Panc1 (cell line): Measurements from ENCODE around the gene TBXAS1. TPM values are rescaled to one million over a fixed set of nuclear protein-coding genes. Genes with fewer than 3 reads are reported as not detected.

Experiments used
- ATAC-seq: fragments of 200-7000 bp; cut with Tn5 transposase; 2 replicates; pipeline ENCODE4 v1.9.1; 2020; ENCODE audit warnings: mild to moderate bottlenecking, moderate library complexity
- BruUV-seq: library from RNA; stranded (reverse); fragments of 400-500 nt; replicated peaks from 2 replicates; lab custom pipeline; 2021; lab: Mats Ljungman, UMichigan
- CTCF ChIA-PET: fragments of 300-600 bp; sonication (Branson Sonifier 250); formaldehyde crosslinking; loops from one replicate; lab custom pipeline; 2022; ENCODE audit warnings: antibody characterized with exemption; lab: Charles Lee
- POLR2A ChIA-PET: fragments of 300-600 bp; sonication (Branson Sonifier 250); formaldehyde crosslinking; loops from one replicate; lab custom pipeline; 2022; ENCODE audit warnings: antibody characterized with exemption; lab: Charles Lee
- DNase-seq: peaks from one replicate; pipeline ENCODE4 v3.0.0-alpha.2; 2010; ENCODE audit warnings: low read depth, low spot score
- H3K27ac ChIP-seq: 2 replicates; pipeline ENCODE4 v1.5.1; 2011; ENCODE audit warnings: mild to moderate bottlenecking, low read length, inconsistent platforms
- H3K27me3 ChIP-seq: fragments of 200-500 bp; sonication (Bioruptor generic); 2 replicates; pipeline ENCODE4 v1.6.0; 2014; ENCODE audit warnings: low read length, inconsistent platforms; ENCODE audit not compliant: control insufficient read depth, insufficient read depth
- H3K36me3 ChIP-seq: fragments of 200-500 bp; sonication (Bioruptor generic); 2 replicates; pipeline ENCODE4 v1.5.1; 2014; ENCODE audit warnings: inconsistent platforms, mild to moderate bottlenecking, low read length, moderate library complexity; ENCODE audit not compliant: control insufficient read depth, insufficient read depth
- H3K4me1 ChIP-seq: 2 replicates; pipeline ENCODE4 v1.5.1; 2011; ENCODE audit warnings: inconsistent platforms, mild to moderate bottlenecking, low read length, moderate library complexity; ENCODE audit not compliant: control insufficient read depth, insufficient read depth
- H3K4me3 ChIP-seq, 2 experiments: 2 replicates each; pipeline ENCODE4 v1.5.1; 2011 to 2012; ENCODE audit warnings: low read depth in 2 of 2, low read length in 2 of 2, mild to moderate bottlenecking in 2 of 2, inconsistent platforms in 1 of 2, moderate library complexity in 1 of 2
- H3K9me3 ChIP-seq: fragments of 200-500 bp; sonication (Bioruptor generic); 2 replicates; pipeline ENCODE4 v1.5.1; 2014; ENCODE audit warnings: low read depth, mild to moderate bottlenecking, inconsistent platforms, low read length, moderate library complexity; ENCODE audit not compliant: control insufficient read depth, insufficient read depth
- CTCF ChIP-seq: fragments of 450-650 bp; IDR thresholded peaks from 2 replicates; pipeline ENCODE4 v1.5.1; 2017; ENCODE audit warnings: mild to moderate bottlenecking
- POLR2AphosphoS5 ChIP-seq: IDR thresholded peaks from 2 replicates; pipeline ENCODE4 v1.6.1; 2012; ENCODE audit warnings: mild to moderate bottlenecking, low read depth, low read length, moderate library complexity
- REST ChIP-seq, 2 experiments: IDR thresholded peaks; 2 replicates each; pipeline ENCODE4 v1.6.1; 2011 to 2012; ENCODE audit warnings: low read depth in 2 of 2, control low read depth in 1 of 2, low read length in 1 of 2, mild to moderate bottlenecking in 1 of 2, moderate library complexity in 1 of 2; ENCODE audit not compliant: insufficient read depth in 1 of 2
- SIN3A ChIP-seq: IDR thresholded peaks from 2 replicates; pipeline ENCODE4 v1.6.1; 2012; ENCODE audit warnings: low read depth, mild to moderate bottlenecking, low read length, moderate library complexity, borderline replicate concordance; ENCODE audit not compliant: insufficient read depth
- TCF7L2 ChIP-seq: IDR thresholded peaks from 2 replicates; pipeline ENCODE4 v1.6.1; 2011; ENCODE audit warnings: mild to moderate bottlenecking, low read depth, low read length, inconsistent platforms
- in situ Hi-C: cut with HindIII; loops from 2 replicates; pipeline ENCODE4 v1.10.0; 2016; ENCODE audit warnings: low sequenced_read_pairs, low pct_unique_long_range_greater_than_20kb
- intact Hi-C: fragments of 100-400 bp; cut with micrococcal nuclease; formaldehyde crosslinking; loops from one replicate; pipeline ENCODE4 v1.10.0; 2022; ENCODE audit not compliant: unreplicated experiment
- total RNA-seq: library from RNA; stranded (reverse); gene quantifications from one replicate; pipeline ENCODE4 v1.2.1, GENCODE V29; 2021; ENCODE audit not compliant: unreplicated experiment

The TBXAS1 gene
- total RNA-seq, 1 experiment from 2014 or later: 4.4 TPM

- no peaks in the 10 kb centered on the region for H3K27me3 ChIP-seq
- intact Hi-C loops (no loop called here), in situ Hi-C loops (no loop called here)
- POLR2A ChIA-PET: interaction anchor here (0.6 kb wide), 2 partner anchors 99 to 107 kb away, joined by 3 to 8 read pairs; no protein-coding TSS in a partner anchor
- no peak overlapping the region for H3K4me3 ChIP-seq
- peaks cover 34% of the 10 kb centered on the region for H3K4me1 ChIP-seq
- DNase-seq: peak; percentile 38
- no peaks in the 10 kb centered on the region for H3K9me3 ChIP-seq
- CTCF ChIA-PET: no interaction called here
- peak overlapping the region; percentile 88; the same call in 1 of the 2 replicates for H3K27ac ChIP-seq
- no peak for ATAC-seq
- TF ChIP-seq TCF7L2 (no peak), CTCF (no peak), SIN3A (no peak), REST (IDR thresholded peaks at IDR 0.05; ENCODE audit: insufficient read depth in 1 of 2, low read depth in 2 of 2, low read length in 1 of 2) (no peak), POLR2AphosphoS5 (no peak)
- BruUV-seq: no TSS peak
- H3K36me3 ChIP-seq: no peaks in the 10 kb centered on the region
Measured at GRCh38 chr7:140059273-140060242, 230.5 kb downstream of the TBXAS1 start.

GRCh38 chr7:140060243-140060630 lies 231.2 kb downstream of the TBXAS1 start:
- BruUV-seq: no TSS peak
- Histone ChIP-seq H3K27me3 (no peaks in the 10 kb centered on the region), H3K36me3 (no peaks in the 10 kb centered on the region), H3K4me1 (peaks cover 34% of the 10 kb centered on the region), H3K4me3 (no peak overlapping the region), H3K9me3 (no peaks in the 10 kb centered on the region), H3K27ac (peak overlapping the region; percentile 88; the same call in 1 of the 2 replicates)
- POLR2A ChIA-PET: no interaction called here
- CTCF ChIA-PET: no interaction called here
- intact Hi-C loops (no loop called here), in situ Hi-C loops (no loop called here)
- TF ChIP-seq TCF7L2 (no peak), REST (IDR thresholded peaks at IDR 0.05; ENCODE audit: insufficient read depth in 1 of 2, low read depth in 2 of 2, low read length in 1 of 2) (no peak), CTCF (no peak), POLR2AphosphoS5 (no peak), SIN3A (no peak)
- no peak for DNase-seq
- no peak for ATAC-seq
